HG03066 (cell line): Measurements from ENCODE around the gene DPM2.

ENCODE experiments used
- ATAC-seq: cut with Tn5 transposase; IDR thresholded peaks from one replicate; pipeline ENCODE4 v1.9.1; 2021; ENCODE audit warnings: low read depth; ENCODE audit not compliant: unreplicated experiment

Gene DPM2

GRCh38 chr9:127903557-127904475 lies 33.8 kb downstream of the DPM2 start:
- ATAC-seq, result no peak

GRCh38 chr9:127899128-127899943 lies 38.3 kb downstream of the DPM2 start, which contains the start of gene ST6GALNAC6:
TSS of gene ST6GALNAC6 (minus strand) at chr9:127899603. CDS start at chr9:127897981, 1,622 bp downstream.
- ATAC-seq, result no peak

- ATAC-seq, result no peak
These were observed 39.1 kb downstream of the DPM2 start for GRCh38 chr9:127898433-127899127.

GRCh38 chr9:127897193-127897692 lies 40.4 kb downstream of the DPM2 start:
- no peak for ATAC-seq

GRCh38 chr9:127896395-127897192 lies 41.1 kb downstream of the DPM2 start:
- no peak for ATAC-seq

- ATAC-seq, result no peak
These were observed 41.8 kb downstream of the DPM2 start for GRCh38 chr9:127895811-127896210.

GRCh38 chr9:127893392-127893791 lies 44.3 kb downstream of the DPM2 start:
- no peak for ATAC-seq

GRCh38 chr9:127892831-127893230 lies 44.8 kb downstream of the DPM2 start:
- no peak for ATAC-seq

GRCh38 chr9:127890053-127890452 lies 47.6 kb downstream of the DPM2 start:
- ATAC-seq, result no peak

- no peak for ATAC-seq
These were observed 49.9 kb downstream of the DPM2 start for GRCh38 chr9:127887792-127888191.

- no peak for ATAC-seq
These were observed 51.2 kb downstream of the DPM2 start for GRCh38 chr9:127886401-127886972.

GRCh38 chr9:127885508-127886281 lies 52.0 kb downstream of the DPM2 start:
- ATAC-seq, result no peak
